WTC11 (cell line): ENCODE results near the gene SAP130.

Source experiments
- CTCF ChIP-seq: fragments of 200-600 bp; IDR thresholded peaks from 2 replicates; pipeline ENCODE4 v1.8.0; 2022; ENCODE audit warnings: antibody characterized with exemption
- NFYB ChIP-seq: sonication (generic); formaldehyde crosslinking; conservative IDR thresholded peaks from 2 replicates; pipeline ENCODE4 v1.8.0; 2022; ENCODE audit warnings: low read depth, missing genetic modification reagents

GRCh38 chr2:127940641-127941040 lies 87.2 kb downstream of the SAP130 start:
- TF ChIP-seq NFYB (CRISPR knock-in tag) (no peak), CTCF (no peak)
